H9 (cell line): ENCODE measurements around the gene CD300LD. TPM values are rescaled to one million over a fixed set of nuclear protein-coding genes. Genes with fewer than 3 reads are reported as not detected.

Experiments used
- DNase-seq: peaks from one replicate; pipeline ENCODE4 v3.0.0-alpha.2; 2017
- H2AFZ ChIP-seq: one replicate; pipeline ENCODE4 v1.6.1; 2013; ENCODE audit warnings: mild to moderate bottlenecking, low read length, control low read depth, moderate library complexity
- H2AK5ac ChIP-seq: 2 replicates; pipeline ENCODE4 v1.6.1; 2013; ENCODE audit warnings: low read length, control low read depth, mixed read lengths; ENCODE audit not compliant: insufficient read length
- H2BK120ac ChIP-seq: one replicate; pipeline ENCODE4 v1.6.1; 2013; ENCODE audit warnings: low read depth, mild to moderate bottlenecking, low read length, control low read depth, inconsistent platforms; ENCODE audit not compliant: poor library complexity, severe bottlenecking
- H2BK12ac ChIP-seq: 2 replicates; pipeline ENCODE4 v1.6.1; 2013; ENCODE audit warnings: low read length, control low read depth, mixed read lengths, low read depth; ENCODE audit not compliant: insufficient read length
- H2BK15ac ChIP-seq: 2 replicates; pipeline ENCODE4 v1.6.1; 2013; ENCODE audit warnings: low read depth, low read length, control low read depth
- H2BK20ac ChIP-seq: one replicate; pipeline ENCODE4 v1.6.1; 2013; ENCODE audit warnings: low read depth, mild to moderate bottlenecking, low read length, control low read depth, inconsistent platforms; ENCODE audit not compliant: poor library complexity, severe bottlenecking
- H2BK5ac ChIP-seq: 2 replicates; pipeline ENCODE4 v1.6.1; 2013; ENCODE audit warnings: low read length, control low read depth, mixed read lengths; ENCODE audit not compliant: insufficient read length
- H3K14ac ChIP-seq: 2 replicates; pipeline ENCODE4 v1.6.1; 2013; ENCODE audit warnings: low read length, control low read depth; ENCODE audit not compliant: insufficient read depth
- H3K18ac ChIP-seq: 2 replicates; pipeline ENCODE4 v1.6.1; 2013; ENCODE audit warnings: low read depth, mild to moderate bottlenecking, mixed read lengths, low read length, control low read depth; ENCODE audit not compliant: insufficient read length
- H3K23ac ChIP-seq: 2 replicates; pipeline ENCODE4 v1.6.1; 2013; ENCODE audit warnings: low read length, control low read depth, mixed read lengths, low read depth; ENCODE audit not compliant: insufficient read length
- H3K23me2 ChIP-seq: 2 replicates; pipeline ENCODE4 v1.6.1; 2013; ENCODE audit warnings: low read depth, mild to moderate bottlenecking, mixed read lengths, low read length, control low read depth; ENCODE audit not compliant: insufficient read length, poor library complexity, severe bottlenecking
- H3K27ac ChIP-seq: 2 replicates; pipeline ENCODE4 v1.5.1; 2013; ENCODE audit warnings: low read length, control low read depth, mixed read lengths, low read depth; ENCODE audit not compliant: insufficient read length
- H3K27me3 ChIP-seq: 2 replicates; pipeline ENCODE4 v1.6.1; 2013; ENCODE audit warnings: low read length, control low read depth, inconsistent platforms; ENCODE audit not compliant: insufficient read depth
- H3K4ac ChIP-seq: 2 replicates; pipeline ENCODE4 v1.6.1; 2013; ENCODE audit warnings: low read depth, mild to moderate bottlenecking, control low read depth, inconsistent platforms, low read length, moderate library complexity
- H3K4me1 ChIP-seq: 2 replicates; pipeline ENCODE4 v1.6.1; 2013; ENCODE audit warnings: low read length, control low read depth, inconsistent platforms; ENCODE audit not compliant: insufficient read depth
- H3K4me2 ChIP-seq: 2 replicates; pipeline ENCODE4 v1.6.1; 2013; ENCODE audit warnings: low read length, control low read depth, mixed read lengths; ENCODE audit not compliant: insufficient read length, insufficient read depth
- H3K56ac ChIP-seq: 2 replicates; pipeline ENCODE4 v1.6.1; 2013; ENCODE audit warnings: low read depth, mild to moderate bottlenecking, mixed read lengths, low read length, control low read depth; ENCODE audit not compliant: insufficient read length
- H3K79me1 ChIP-seq: 2 replicates; pipeline ENCODE4 v1.6.1; 2013; ENCODE audit warnings: low read depth, mild to moderate bottlenecking, moderate library complexity, low read length, control low read depth, inconsistent platforms; ENCODE audit not compliant: insufficient read depth, poor library complexity, severe bottlenecking
- H3K79me2 ChIP-seq: 2 replicates; pipeline ENCODE4 v1.6.1; 2013; ENCODE audit warnings: low read length, control low read depth, inconsistent platforms; ENCODE audit not compliant: insufficient read depth
- H3K9ac ChIP-seq: 2 replicates; pipeline ENCODE4 v1.6.1; 2013; ENCODE audit warnings: low read length, control low read depth, mixed read lengths; ENCODE audit not compliant: insufficient read length; ENCODE audit errors: extremely low read depth
- H3K9me3 ChIP-seq: one replicate; pipeline ENCODE4 v1.6.1; 2013; ENCODE audit warnings: low read depth, low read length, inconsistent platforms; ENCODE audit not compliant: control insufficient read depth
- H3T11ph ChIP-seq: one replicate; pipeline ENCODE4 v1.6.1; 2013; ENCODE audit warnings: mild to moderate bottlenecking, low read length, control low read depth, inconsistent platforms
- H4K20me1 ChIP-seq: one replicate; pipeline ENCODE4 v1.6.1; 2013; ENCODE audit not compliant: control insufficient read depth, insufficient read length, insufficient read depth
- H4K5ac ChIP-seq: 2 replicates; pipeline ENCODE4 v1.6.1; 2013; ENCODE audit warnings: low read depth, mild to moderate bottlenecking, mixed read lengths, low read length, control low read depth; ENCODE audit not compliant: insufficient read length
- H4K8ac ChIP-seq: replicated peaks from 2 replicates; pipeline ENCODE4 v1.6.1; 2013; ENCODE audit warnings: low read length, control low read depth, mixed read lengths, low read depth; ENCODE audit not compliant: insufficient read length
- H4K91ac ChIP-seq: 2 replicates; pipeline ENCODE4 v1.6.1; 2013; ENCODE audit warnings: low read depth, mild to moderate bottlenecking, moderate library complexity, mixed read lengths, low read length, control low read depth; ENCODE audit not compliant: insufficient read length
- H3K27ac Mint-ChIP-seq, 3 experiments: 2 replicates in 2 of 3; 3 replicates in 1 of 3; pipeline ENCODE4 v1.8.0; 2020 to 2021; ENCODE audit warnings: mixed read lengths in 3 of 3, mild to moderate bottlenecking in 1 of 3, moderate library complexity in 1 of 3
- H3K27me3 Mint-ChIP-seq: 2 replicates; pipeline ENCODE4 v1.8.0; 2021; ENCODE audit warnings: low read depth, mild to moderate bottlenecking, moderate library complexity, mixed read lengths
- H3K36me3 Mint-ChIP-seq, 3 experiments: 2 replicates in 2 of 3; 3 replicates in 1 of 3; pipeline ENCODE4 v1.8.0; 2020 to 2021; ENCODE audit warnings: low read depth in 3 of 3, mixed read lengths in 3 of 3; ENCODE audit not compliant: insufficient read depth in 1 of 3
- H3K4me1 Mint-ChIP-seq, 2 experiments: 2 replicates each; pipeline ENCODE4 v1.8.0; 2020; ENCODE audit warnings: mixed read lengths in 2 of 2
- H3K4me3 Mint-ChIP-seq, 2 experiments: 2 replicates in 1 of 2; 3 replicates in 1 of 2; pipeline ENCODE4 v1.8.0; 2020 to 2021; ENCODE audit warnings: mild to moderate bottlenecking in 2 of 2, mixed read lengths in 2 of 2, moderate library complexity in 1 of 2
- H3K9me3 Mint-ChIP-seq, 2 experiments: 2 replicates in 1 of 2; 3 replicates in 1 of 2; pipeline ENCODE4 v1.8.0; 2020; ENCODE audit warnings: mild to moderate bottlenecking in 2 of 2, mixed read lengths in 2 of 2, moderate library complexity in 1 of 2
- WGBS: extraction: QIAGEN DNeasy Blood & Tissue Kit; methylation state at CpG from one replicate; pipeline ENCODE4 v1.1.7; 2013; ENCODE audit warnings: missing lambda C conversion rate, low lambda C conversion rate, mixed read lengths; ENCODE audit not compliant: insufficient read length; ENCODE audit errors: extremely low coverage; 5-methylcytosine and 5-hydroxymethylcytosine counted together
- total RNA-seq: library from RNA; stranded (reverse); gene quantifications from 2 replicates; pipeline ENCODE4 v1.2.1, GENCODE V29; 2021
- TF ChIP-seq, protein P1 (sequence below): fragments of 200-600 bp; sonication (generic); conservative IDR thresholded peaks from 3 replicates; pipeline ENCODE4 v1.8.0; 2021; ENCODE audit warnings: antibody characterized with exemption, mild to moderate bottlenecking

Gene CD300LD
- total RNA-seq, 1 experiment from 2014 or later: not detected

DNA sequence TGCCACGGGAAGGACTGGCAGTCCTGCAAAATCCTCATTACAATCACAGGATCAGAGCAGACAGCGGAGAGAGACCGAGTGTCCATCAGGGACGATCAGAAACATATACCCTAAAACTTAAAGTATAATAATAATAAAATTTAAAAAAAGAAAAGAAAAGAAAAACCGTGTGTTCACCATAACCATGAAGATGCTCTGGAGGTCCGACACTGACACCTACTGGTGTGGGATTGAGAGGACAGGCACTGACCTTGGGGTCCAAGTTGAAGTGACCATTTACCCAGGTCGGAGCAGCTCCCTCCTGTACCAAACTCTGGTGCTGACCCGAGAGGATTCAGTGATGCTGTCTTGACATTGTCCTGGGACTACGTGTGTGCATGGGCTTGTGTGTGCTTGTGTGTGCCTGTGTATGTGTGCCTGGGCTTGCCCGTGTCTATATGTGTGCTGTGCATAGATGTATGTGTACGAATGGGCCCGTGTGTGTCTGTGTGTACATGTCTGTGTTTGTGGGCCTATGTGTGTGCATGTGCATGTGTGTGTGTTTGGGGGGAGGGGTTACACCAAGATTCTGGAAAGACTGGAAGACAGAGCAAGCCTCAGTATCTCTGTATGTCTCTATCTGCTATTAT lies 10.0 kb upstream of the CD300LD start:
- H2BK120ac ChIP-seq: no peak overlapping the region
- H3K27me3 ChIP-seq: no peaks in the 10 kb centered on the region
- no peak overlapping the region for H3K18ac ChIP-seq
- H4K5ac ChIP-seq: no peak overlapping the region
- H4K8ac ChIP-seq: no peak overlapping the region
- H3K9me3 ChIP-seq: no peaks in the 10 kb centered on the region
- H3K14ac ChIP-seq: no peak overlapping the region
- no peaks in the 10 kb centered on the region for H3K4me1 ChIP-seq
- H3K27ac ChIP-seq: no peak overlapping the region
- H3K56ac ChIP-seq: no peak overlapping the region
- H3K23me2 ChIP-seq: no peaks in the 10 kb centered on the region
- no peak overlapping the region for H2BK15ac ChIP-seq
- WGBS: no CpG with 5 or more reads among the region's 12 CpGs
- no peak overlapping the region for H3K4ac ChIP-seq
- H3K9ac ChIP-seq: no peak overlapping the region
- H2BK5ac ChIP-seq: no peak overlapping the region
- H2BK20ac ChIP-seq: no peak overlapping the region
- Mint-ChIP-seq H3K27me3 (peaks cover 33% of the 10 kb centered on the region), H3K4me1 (peaks cover 11 to 12% of the 10 kb centered on the region in 2 experiments), H3K27ac (no peak overlapping the region; a peak in 1 of 7 replicates), H3K9me3 (0 out of 5 replicates have a peak, but pooled peaks cover 0 to 1% of the 10 kb centered on the region in 2 experiments), H3K36me3 (no peaks in the 10 kb centered on the region), H3K4me3 (no peak overlapping the region)
- H4K20me1 ChIP-seq: no peaks in the 10 kb centered on the region
- H2BK12ac ChIP-seq: no peak overlapping the region
- DNase-seq: peak; percentile 70
- TF ChIP-seq, protein P1, sequence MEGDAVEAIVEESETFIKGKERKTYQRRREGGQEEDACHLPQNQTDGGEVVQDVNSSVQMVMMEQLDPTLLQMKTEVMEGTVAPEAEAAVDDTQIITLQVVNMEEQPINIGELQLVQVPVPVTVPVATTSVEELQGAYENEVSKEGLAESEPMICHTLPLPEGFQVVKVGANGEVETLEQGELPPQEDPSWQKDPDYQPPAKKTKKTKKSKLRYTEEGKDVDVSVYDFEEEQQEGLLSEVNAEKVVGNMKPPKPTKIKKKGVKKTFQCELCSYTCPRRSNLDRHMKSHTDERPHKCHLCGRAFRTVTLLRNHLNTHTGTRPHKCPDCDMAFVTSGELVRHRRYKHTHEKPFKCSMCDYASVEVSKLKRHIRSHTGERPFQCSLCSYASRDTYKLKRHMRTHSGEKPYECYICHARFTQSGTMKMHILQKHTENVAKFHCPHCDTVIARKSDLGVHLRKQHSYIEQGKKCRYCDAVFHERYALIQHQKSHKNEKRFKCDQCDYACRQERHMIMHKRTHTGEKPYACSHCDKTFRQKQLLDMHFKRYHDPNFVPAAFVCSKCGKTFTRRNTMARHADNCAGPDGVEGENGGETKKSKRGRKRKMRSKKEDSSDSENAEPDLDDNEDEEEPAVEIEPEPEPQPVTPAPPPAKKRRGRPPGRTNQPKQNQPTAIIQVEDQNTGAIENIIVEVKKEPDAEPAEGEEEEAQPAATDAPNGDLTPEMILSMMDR: peak; percentile 89
- H3T11ph ChIP-seq: no peak overlapping the region
- H2AK5ac ChIP-seq: no peak overlapping the region
- no peak overlapping the region for H3K4me2 ChIP-seq
- H2AFZ ChIP-seq: no peak overlapping the region
- H3K79me1 ChIP-seq: no peaks in the 10 kb centered on the region
- H3K79me2 ChIP-seq: no peaks in the 10 kb centered on the region
- H3K23ac ChIP-seq: no peak overlapping the region
- no peak overlapping the region for H4K91ac ChIP-seq
